Islet of Langerhans (tissue), 1 donor: ENCODE results near the gene FAM32A.

Source experiments
- FAIRE-seq: peaks from one replicate; lab custom pipeline; 2011; peaks lifted over from hg19 to GRCh38; lab: Jason Lieb, UNC

Gene FAM32A

DNA sequence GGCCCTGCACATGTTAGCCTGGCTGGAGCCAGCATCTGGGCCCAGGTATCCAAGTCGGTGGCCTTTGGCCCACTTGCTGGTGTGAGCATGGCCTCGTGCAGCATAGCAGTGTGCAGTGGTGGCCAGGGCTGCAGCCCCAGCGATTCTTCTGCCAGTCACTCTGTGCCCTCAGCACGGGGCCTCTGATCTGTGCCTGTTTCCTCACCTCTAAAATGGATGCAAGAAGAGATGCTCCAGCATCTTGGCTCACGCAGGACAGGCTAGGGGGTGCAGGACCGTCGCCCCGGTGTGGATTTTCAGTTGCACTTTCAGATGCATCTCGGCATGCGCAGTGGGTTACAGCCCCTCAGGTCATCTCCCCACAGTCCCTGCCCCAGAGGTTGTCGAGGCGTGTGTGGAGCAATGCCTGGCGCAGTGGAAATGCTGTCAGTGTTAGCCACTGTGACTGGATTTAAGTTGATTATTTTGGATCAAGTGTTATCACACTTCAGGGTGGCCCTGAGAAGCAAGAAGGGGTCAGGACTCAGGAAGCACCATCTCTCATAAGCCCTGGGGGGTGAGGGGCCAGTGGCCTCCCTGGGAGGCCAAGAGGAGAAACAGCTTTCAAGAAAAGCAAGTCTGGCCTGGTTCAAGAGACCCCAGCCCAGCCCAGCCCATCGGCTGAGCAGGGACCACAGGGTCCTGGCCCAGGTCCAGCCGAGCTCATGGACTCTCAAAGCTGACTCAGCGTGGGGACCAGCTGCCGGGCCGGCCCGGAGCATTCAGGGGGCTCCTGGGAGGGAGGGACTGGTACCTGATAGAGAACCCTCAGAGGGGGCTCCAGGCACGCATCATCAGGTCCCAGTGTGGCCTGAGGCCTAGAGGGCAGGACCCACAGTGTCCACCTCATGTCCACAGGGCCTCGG, 40.3 kb downstream of the FAM32A start:
- FAIRE-seq = no peak

DNA sequence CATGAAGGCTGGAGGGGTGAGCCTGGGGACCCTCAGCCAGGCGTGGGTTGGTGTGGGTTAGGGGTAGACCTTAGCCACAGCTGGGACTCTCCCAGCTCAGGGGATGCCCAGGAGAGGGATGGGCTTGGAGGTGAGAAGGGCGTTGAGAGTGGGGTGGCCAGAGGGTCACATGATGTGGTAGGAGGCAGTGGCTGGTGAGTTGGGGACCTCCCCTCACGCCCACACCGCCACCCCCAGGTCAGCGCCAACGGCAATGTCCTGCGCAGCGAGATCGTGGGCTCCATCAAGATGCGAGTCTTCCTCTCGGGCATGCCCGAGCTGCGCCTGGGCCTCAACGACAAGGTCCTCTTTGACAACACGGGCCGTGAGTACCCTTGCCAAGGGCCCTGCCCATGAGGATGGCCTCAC, 41.0 kb downstream of the FAM32A start:
- FAIRE-seq = no peak

DNA sequence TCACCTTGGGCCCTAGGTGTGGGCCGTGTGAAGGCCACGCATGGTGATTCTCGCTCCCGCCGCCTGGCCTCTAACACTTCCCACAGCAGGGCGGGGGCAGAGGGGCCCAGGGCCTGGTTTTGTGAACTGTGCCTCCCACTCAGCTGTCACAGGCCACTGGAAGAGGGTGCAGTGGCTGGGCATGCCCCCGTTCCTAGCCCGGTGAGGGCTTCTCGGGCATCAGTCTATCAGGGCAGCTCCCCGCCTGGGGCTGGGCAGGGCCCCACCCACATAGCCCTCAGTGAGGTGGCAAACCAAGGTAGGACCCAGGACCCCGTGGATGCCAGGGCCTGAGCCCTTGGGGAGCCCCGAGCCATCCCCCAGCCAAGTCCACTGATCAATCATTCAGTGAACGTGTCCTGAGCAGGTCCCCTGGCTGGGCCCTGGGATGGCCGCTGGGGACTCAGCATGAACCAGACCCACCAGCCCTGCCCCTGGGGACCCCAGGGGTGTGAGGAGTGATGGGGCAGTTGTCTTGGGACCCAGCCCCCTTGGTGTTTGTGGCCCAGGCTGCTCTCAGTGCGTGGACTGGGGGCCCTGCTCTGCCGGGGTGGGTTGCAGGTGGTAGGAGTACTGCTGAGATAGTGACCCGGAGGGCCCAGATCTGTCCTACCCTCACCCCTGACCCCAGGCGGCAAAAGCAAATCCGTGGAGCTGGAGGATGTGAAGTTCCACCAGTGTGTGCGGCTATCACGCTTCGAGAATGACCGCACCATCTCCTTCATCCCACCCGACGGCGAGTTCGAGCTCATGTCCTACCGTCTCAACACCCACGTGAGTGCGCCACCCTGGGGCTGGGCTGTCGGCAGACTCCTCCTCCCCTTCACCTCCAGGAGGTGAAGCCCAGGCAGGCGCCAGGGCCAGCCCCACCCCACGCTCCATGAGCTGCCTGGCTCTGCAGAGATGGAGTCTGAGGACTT, 41.9 kb downstream of the FAM32A start:
- no peak for FAIRE-seq

DNA sequence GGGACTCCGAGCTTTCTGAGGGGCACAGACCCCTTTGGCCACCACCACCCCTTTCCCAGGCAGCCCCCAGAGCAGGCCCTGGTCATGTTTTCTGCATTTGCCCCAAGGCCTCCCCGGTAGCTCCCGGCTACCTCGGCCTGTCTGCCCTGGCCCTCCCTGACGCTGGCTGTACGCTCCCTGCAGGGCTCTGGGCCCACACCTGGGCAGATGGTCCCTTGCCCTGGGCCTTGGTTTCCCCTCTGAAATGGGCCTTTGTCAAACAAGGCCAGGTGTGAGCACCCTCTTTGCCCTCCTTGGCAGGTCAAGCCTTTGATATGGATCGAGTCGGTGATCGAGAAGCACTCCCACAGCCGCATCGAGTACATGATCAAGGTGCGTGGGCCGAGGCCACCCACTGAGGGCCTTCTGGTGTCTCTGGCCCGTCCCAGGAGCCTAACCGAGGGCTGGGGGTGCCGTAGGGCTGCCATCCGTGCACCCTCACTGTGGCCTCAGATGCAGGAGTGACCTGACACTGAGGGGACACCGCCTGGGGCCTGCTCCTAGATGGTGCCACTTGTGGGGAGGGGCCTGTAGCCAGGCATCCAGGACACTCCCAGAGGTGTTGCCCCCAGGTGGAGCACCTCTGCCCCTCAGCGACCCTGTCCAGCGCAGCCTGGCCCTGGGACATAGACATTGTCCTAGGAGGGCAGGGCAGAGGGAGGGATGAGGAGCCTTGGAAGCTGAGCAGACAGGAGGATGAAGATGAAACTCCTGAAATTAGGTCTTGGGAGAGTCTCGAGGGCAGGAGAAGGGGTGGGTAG, 42.8 kb downstream of the FAM32A start:
- no peak for FAIRE-seq

DNA sequence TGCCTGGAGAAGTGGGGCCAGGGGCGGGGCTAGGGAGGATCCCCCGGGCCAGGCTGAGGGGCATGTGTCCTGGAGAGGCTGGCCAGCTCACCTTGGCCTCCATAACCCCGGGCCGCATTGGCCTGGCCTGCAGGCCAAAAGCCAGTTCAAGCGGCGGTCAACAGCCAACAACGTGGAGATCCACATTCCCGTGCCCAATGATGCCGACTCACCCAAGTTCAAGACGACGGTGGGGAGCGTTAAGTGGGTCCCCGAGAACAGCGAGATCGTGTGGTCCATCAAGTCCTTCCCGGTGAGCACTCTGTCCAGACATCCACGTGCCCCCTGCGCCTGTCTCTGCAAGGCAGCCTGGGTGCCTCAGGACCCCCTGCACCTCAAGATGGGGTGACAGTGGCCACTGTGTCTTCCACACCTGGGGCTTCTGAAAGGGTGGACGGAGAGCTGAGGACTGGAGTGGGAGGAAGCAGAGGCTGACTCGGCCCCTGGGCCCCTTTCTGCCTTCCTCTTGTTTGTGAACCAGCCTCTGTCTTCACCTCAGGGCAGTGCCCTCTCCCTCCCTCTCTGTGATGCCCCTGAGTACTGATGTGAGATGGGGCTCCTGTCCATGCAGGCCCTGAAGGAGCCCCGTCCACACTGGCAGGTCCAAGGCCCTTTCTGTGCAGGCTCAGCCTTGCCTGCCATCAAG, 43.6 kb downstream of the FAM32A start:
- no peak for FAIRE-seq

DNA sequence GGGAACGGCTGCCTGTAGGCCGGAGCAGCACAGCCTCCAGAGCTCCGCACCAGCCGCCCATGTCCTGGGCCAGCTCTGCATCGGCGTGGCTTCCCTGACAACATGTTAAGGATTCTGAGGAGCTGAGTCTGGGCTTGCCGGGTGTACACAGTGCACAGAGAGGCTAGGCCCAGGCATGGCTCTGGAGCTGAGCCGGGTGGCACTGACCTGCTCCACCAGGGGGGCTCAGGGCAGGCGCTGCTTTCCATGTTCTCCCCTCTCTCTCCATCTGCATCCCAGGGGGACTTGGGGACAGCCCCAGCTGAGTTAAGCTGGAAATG, 44.1 kb downstream of the FAM32A start:
- no peak for FAIRE-seq

DNA sequence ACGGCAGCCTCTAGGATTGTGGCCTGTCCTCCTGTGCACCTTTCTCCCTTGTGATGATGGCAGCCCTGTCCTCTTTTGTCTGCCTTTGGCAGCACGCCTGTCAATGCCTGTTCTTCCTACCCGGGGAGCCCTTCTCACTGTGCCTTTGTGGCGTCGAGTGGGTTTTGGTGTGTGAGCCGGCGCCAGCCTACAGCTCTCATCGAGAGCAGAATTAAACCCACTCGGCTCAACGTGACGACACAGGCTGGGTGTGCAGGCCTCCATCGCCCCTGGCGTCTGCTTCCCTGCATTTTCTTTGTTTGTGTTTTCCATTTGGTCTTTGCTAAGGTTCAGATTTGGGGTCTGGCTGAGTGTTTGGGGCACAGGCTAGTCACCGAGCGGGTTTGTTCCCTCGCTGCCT, 46.9 kb downstream of the FAM32A start:
- FAIRE-seq = no peak

DNA sequence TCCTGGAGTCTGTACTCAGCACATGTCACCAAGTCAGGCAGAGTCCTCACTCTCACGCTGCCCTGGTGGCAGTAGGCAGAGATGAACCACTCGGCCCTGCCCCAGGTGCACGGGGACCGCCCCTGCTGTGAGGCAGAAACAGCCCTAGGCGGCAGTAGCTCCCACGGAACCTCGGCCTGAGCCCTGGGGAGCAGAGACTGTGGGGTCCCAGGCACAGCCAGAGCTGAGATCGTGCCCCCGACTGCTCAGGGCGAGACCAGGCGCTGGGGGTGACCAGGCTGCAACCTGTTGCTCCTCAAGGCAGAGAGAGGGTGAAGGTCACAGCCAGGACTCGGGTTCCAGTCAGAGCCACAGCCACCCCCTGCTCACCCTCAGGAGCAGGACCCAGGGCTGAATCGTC, 47.4 kb downstream of the FAM32A start:
- no peak for FAIRE-seq

DNA sequence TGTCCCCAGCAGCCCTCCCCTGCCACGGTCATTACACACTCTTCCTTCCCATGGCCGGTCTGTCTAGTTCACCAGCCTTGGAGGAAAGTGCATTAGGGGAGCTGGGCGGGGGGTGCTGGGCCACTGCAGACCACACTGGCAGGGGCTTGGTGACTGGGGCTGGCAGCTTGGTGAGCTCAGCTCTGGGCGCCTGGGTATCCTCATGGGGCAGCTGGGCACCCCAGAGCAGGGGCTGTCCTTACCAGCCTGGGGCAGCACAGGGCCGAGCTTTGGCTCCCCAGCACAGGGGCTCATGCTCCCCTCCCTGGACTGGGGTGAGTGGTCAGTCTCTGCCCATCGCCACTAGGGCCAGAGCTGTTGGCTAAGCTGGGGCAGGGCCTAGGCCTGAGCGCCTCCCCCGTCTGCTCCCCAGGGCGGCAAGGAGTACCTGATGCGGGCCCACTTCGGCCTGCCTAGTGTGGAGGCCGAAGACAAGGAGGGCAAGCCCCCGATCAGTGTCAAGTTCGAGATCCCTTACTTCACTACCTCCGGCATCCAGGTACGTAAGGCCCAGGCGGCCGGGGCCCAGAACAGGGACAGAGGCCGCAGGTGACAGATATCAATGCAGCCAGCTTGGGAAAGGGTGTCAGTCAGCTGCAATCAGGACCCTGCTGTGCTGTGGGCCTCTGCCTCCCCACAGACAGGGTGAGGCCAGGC, 48.0 kb downstream of the FAM32A start:
- no peak for FAIRE-seq

DNA sequence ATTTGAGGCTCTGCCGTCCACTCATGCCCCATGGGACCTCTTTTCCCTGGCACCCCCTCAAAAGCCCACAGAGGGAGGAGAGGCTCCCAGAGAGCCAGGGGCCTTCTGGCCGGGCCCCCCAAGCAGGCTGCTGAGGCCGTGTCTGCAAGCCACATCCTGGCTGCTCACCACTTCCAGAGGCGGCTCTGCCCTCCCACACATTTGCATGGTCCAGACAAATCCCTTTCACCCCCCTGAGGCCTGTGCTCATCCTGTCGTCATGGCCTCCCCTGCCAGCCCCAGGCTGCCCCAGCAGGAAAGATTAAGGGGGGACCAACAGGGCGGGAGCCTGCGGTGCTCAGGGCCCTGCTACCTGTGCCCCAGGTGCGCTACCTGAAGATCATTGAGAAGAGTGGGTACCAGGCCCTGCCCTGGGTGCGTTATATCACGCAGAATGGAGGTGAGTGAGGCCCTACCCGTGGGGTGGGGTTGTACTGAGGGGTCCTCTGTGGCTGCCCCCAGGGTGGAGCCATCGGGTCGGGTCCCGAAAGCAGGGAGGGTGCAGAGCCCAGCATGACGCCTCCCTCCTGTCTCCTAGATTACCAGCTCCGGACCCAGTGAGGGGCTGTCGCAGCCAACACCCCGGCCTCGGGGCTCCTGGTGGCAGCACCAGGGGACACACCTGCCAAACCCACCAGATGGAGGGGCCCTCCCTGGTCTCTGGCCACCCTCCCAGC, 48.8 kb downstream of the FAM32A start:
- no peak for FAIRE-seq

DNA sequence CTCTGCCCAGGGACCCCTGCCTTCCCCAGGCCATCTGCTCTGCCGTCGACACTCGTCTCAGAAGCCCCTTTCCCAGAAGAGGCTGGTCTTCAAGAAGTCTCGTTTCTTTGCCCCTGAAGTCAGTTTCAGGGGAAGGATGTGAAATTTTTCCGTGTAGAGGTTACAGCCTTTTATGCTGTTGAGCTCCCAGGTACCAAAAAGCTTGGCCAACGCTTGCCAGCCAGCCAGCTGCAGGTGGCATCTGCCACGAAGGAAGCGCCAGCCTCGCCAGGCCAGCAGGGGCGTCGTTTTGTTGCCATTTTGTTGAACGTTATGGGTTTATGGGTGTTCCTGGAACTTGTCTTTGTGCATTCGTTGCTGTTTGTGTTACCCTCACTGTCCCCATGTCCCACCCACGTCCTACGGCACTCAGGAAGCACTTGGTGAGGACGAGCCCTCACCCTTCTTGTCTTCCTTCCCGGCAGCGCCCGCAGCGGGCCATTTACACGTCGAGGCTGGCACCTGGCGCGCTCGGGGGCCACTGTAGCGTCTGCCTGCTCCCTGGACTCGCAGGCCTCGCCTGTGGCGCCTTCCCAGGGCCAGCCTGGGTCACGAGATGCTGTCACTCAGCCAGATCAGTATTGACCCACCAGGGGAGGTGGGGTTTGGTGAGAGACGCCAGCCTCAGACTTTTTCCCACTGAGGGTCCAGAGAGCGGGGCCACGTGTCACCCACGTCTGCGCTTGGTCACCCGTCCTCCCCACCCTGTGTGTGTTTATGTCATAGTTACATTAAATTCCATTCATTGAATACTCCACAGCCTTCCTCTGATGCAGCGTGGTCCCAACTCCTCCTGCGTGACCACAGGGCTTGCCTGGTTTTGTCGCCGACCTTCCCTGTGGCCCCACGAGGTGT, 49.6 kb downstream of the FAM32A start:
- no peak for FAIRE-seq

DNA sequence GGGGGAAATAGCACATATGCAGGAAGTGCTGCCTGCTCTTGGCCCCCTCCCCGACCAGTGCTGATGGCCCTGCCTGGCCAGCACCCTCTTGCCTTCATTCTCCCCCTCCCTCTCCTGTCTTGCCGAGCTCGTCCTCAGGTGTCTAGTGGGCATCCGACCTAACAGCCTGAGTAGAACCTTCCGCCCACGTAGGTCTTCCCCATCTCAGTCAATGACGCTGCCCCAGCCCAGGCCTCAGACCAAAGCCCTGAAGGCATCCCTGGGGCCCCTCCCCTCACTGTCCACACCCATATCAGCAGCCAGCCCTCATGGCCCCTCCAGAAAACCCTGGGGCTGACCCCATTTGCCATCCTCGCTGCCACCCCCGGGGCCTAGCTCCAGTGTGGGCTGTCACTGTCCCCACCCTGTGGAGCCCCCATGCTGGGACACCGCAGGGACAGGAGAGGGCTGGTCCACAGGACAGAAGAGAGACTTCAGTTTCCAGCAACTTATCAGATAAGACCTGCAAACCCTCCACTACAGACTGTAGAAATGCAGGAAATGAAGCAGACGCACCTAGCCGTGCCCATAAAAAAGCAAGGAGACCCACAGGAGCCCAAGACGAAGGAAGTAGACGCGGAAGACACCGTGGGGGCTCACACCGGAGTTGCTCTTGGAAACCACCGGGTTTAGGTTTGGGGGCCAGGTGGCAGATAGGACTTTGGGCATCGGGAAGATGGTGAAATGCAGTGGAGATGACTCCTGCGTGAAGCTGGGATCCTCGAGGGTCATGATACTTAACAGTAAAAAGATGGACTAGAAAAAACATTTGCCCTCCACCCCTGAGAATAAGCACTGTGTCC, 50.8 kb downstream of the FAM32A start:
- FAIRE-seq = no peak
